ENCODE results near the gene NCEH1.
"Not testable (repeated sequence)": the region's sequence is repeated elsewhere in the genome, so short reads cannot be mapped to it uniquely, and the experiment has no call there.

Gene NCEH1

DNA sequence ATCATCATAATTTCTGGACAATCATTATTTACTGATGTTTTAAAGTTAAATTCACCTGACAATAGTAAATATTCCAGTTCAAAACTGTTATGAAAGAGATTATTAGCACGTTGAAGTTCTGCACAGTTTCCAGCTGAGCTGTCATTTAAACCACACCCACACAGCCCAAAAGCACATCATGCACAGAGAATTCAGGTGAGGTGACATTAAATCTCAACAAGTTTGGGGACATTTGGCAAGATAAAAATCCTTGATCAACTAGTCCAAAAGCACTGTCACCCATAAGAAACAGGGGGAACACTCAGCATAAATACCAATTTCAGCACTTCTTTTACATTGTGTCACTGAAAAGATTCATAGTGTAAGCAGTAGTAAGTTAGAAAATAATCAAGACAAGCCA lies 6.9 kb downstream of the NCEH1 start:
- no peak for DNase-seq
- TF ChIP-seq, protein P1, sequence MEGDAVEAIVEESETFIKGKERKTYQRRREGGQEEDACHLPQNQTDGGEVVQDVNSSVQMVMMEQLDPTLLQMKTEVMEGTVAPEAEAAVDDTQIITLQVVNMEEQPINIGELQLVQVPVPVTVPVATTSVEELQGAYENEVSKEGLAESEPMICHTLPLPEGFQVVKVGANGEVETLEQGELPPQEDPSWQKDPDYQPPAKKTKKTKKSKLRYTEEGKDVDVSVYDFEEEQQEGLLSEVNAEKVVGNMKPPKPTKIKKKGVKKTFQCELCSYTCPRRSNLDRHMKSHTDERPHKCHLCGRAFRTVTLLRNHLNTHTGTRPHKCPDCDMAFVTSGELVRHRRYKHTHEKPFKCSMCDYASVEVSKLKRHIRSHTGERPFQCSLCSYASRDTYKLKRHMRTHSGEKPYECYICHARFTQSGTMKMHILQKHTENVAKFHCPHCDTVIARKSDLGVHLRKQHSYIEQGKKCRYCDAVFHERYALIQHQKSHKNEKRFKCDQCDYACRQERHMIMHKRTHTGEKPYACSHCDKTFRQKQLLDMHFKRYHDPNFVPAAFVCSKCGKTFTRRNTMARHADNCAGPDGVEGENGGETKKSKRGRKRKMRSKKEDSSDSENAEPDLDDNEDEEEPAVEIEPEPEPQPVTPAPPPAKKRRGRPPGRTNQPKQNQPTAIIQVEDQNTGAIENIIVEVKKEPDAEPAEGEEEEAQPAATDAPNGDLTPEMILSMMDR (IDR thresholded peaks at IDR 0.05): no peak
- H3K27ac Mint-ChIP-seq: no peak overlapping the region
- H3K27me3 Mint-ChIP-seq (ENCODE audit: low read depth, poor library complexity): no peaks in the 10 kb centered on the region
- no peaks in the 10 kb centered on the region for H3K36me3 Mint-ChIP-seq (ENCODE audit: low read depth)
- no peak overlapping the region for H3K4me3 Mint-ChIP-seq
- H3K4me1 Mint-ChIP-seq: peaks cover 20% of the 10 kb centered on the region
- no peaks in the 10 kb centered on the region for H3K9me3 Mint-ChIP-seq

DNA sequence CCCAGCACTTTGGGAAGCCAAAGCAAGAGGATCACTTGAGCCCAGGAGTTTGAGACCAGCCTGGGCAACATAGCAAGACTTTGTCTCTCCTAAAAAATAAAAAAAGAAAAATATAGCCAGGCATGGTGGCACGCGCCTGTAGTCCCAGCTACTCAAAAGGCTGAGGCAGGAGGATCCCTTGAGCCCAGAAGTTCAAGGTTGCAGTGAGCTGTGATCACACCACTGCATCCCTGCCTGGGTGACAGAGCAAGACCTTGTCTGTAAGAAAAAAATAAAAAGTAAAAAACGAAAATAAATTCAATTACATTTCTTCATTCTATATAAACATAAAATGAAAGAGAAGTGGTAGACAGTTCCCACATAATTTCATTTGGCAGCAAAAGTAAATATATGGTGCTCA lies 8.1 kb downstream of the NCEH1 start:
- H3K27ac Mint-ChIP-seq; DNase-seq; H3K27me3 Mint-ChIP-seq (ENCODE audit: low read depth, poor library complexity); H3K36me3 Mint-ChIP-seq (ENCODE audit: low read depth); H3K4me3 Mint-ChIP-seq; H3K9me3 Mint-ChIP-seq: not testable (repeated sequence)
- peaks cover 26% of the 10 kb centered on the region for H3K4me1 Mint-ChIP-seq

DNA sequence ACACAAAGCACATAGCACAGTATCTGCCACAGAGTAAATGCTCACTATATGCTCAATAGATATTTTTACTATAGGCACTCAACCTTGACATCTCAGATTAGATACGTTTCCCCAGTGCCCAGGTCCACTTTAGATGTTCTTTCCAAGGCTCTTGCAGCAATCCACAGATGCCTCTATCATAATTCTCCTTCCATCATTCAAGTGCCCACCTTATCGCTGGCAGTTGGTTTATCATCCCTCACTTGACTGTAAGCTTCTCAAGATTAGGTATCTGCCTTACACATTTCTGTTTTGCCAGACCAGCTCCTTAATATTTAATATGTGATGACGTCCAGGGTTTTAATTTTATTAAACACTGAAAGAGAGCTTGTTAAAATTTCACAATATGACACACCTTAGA lies 8.6 kb downstream of the NCEH1 start:
- Mint-ChIP-seq H3K27ac (peak overlapping the region; percentile 6), H3K27me3 (ENCODE audit: low read depth, poor library complexity) (no peaks in the 10 kb centered on the region), H3K4me3 (no peak overlapping the region), H3K9me3 (no peaks in the 10 kb centered on the region), H3K4me1 (peaks cover 26% of the 10 kb centered on the region), H3K36me3 (ENCODE audit: low read depth) (no peaks in the 10 kb centered on the region)
- TF ChIP-seq, protein P1 (IDR thresholded peaks at IDR 0.05): no peak
- no peak for DNase-seq

DNA sequence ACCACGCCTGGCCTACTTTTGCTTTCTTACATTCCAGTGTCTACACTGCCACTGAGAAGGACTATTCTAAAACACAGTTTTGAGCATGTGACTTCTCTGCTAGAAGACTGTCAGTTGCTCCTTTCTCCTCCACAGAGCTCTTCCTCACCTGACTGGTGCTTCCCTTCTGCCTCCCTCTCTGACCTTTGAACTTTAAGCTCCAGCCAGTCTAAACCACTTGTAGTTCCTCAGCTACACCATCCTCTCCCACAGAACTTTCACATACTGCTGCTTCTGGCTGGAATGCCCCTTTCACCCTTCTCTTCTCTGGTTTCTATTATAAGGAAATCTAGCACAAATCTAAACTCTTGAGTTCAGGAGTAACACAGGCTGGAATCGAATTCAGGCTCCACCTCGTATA lies 9.1 kb downstream of the NCEH1 start:
- Mint-ChIP-seq H3K36me3 (ENCODE audit: low read depth) (no peaks in the 10 kb centered on the region), H3K4me3 (no peak overlapping the region), H3K4me1 (peaks cover 21% of the 10 kb centered on the region), H3K9me3 (no peaks in the 10 kb centered on the region), H3K27ac (peak overlapping the region; percentile 6), H3K27me3 (ENCODE audit: low read depth, poor library complexity) (no peaks in the 10 kb centered on the region)
- TF ChIP-seq, protein P1 (IDR thresholded peaks at IDR 0.05): no peak
- DNase-seq: no peak

DNA sequence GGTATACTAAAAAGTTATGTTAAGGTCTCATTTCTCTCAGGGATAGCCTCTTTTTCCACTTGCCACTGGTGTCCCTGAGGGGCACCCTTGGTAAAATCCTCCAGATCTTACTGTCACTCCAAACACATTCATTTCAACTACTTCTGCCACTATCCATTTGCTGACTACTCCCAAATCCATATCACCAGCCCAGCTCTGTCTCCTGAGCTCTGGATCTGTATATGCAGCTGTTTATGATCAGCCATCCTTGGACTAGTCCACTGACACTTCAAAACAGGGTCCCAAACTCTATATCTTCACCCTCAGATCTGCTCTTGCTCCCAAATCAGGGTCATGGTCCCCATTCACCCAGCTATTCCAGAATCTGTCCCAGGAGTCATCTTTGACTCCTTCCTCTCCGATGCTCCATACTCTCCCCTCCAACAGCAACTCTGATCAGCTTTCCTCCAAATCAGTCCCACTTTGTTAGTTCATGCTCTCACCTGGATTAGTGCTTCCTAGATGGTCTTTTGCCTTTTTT lies 9.9 kb downstream of the NCEH1 start:
- H3K36me3 Mint-ChIP-seq (ENCODE audit: low read depth): no peaks in the 10 kb centered on the region
- DNase-seq: no peak
- TF ChIP-seq, protein P1 (IDR thresholded peaks at IDR 0.05): no peak
- H3K4me3 Mint-ChIP-seq: no peak overlapping the region
- no peaks in the 10 kb centered on the region for H3K27me3 Mint-ChIP-seq (ENCODE audit: low read depth, poor library complexity)
- H3K4me1 Mint-ChIP-seq: peaks cover 21% of the 10 kb centered on the region
- peak overlapping the region; percentile 6 for H3K27ac Mint-ChIP-seq
- H3K9me3 Mint-ChIP-seq: no peaks in the 10 kb centered on the region

DNA sequence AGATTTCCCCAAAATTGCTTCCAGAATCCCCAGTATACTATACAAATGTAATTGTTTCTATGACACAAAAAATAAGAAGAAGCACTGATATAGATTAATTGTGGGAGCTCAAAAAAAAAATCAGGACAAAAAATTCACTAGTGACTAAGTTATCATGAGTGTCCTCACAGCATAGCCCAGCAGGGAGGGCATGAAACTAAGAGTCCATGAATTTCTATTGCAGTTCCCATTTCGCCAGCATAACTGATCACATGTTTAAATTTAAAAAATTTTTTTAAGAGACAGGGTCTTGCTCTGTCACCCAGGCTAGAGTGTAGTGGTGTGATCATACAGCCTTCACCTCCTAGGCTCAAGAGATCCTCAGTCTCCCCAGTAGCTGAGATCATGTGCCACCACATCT lies 10.6 kb downstream of the NCEH1 start:
- TF ChIP-seq, protein P1 (IDR thresholded peaks at IDR 0.05): no peak
- Mint-ChIP-seq H3K4me3 (no peak overlapping the region), H3K27me3 (ENCODE audit: low read depth, poor library complexity) (no peaks in the 10 kb centered on the region), H3K9me3 (no peaks in the 10 kb centered on the region), H3K4me1 (peaks cover 21% of the 10 kb centered on the region), H3K27ac (no peak overlapping the region), H3K36me3 (ENCODE audit: low read depth) (no peaks in the 10 kb centered on the region)
- no peak for DNase-seq

All from nephron progenitor cell (in vitro differentiated cells).